Upper lobe of left lung (tissue), 6 donors: ENCODE measurements around the gene CCDC57. TPM values are rescaled to one million over a fixed set of nuclear protein-coding genes. Genes with fewer than 3 reads are reported as not detected.
"Not testable (repeated sequence)": the region's sequence is repeated elsewhere in the genome, so short reads cannot be mapped to it uniquely, and the experiment has no call there.

Source experiments
- ATAC-seq, 2 donors: fragments of 200-7000 bp; cut with Tn5 transposase; one replicate each; pipeline ENCODE4 v1.9.1; 2022; ENCODE audit warnings: mild to moderate bottlenecking in 2 of 2, moderate library complexity in 2 of 2; ENCODE audit not compliant: low FRiP score in 2 of 2
- DNase-seq, 2 donors: peaks; one replicate each; pipeline ENCODE4 v3.0.0-alpha.2; 2019 to 2020
- H3K27ac ChIP-seq, 4 donors: fragments of 200-600 bp; sonication (generic); one replicate each; pipeline ENCODE4 v1.5.1; 2016 to 2019
- H3K27me3 ChIP-seq, 4 donors: fragments of 200-600 bp; sonication (generic); one replicate each; pipeline ENCODE4 v1.5.1; 2017 to 2019
- H3K36me3 ChIP-seq, 4 donors: fragments of 200-600 bp; sonication (generic); one replicate each; pipeline ENCODE4 v1.5.1; 2016 to 2019
- H3K4me1 ChIP-seq, 4 donors: fragments of 200-600 bp; sonication (generic); one replicate each; pipeline ENCODE4 v1.5.1; 2018 to 2019
- H3K4me3 ChIP-seq, 4 donors: fragments of 200-600 bp; sonication (generic); one replicate each; pipeline ENCODE4 v1.5.1; 2017 to 2019; ENCODE audit warnings: mild to moderate bottlenecking in 2 of 4, moderate library complexity in 1 of 4
- H3K9me3 ChIP-seq, 4 donors: fragments of 200-600 bp; sonication (generic); one replicate each; pipeline ENCODE4 v1.5.1; 2018 to 2019
- EP300 ChIP-seq, 4 donors: sonication (generic); formaldehyde crosslinking; IDR thresholded peaks; one replicate each; pipeline ENCODE4 v1.5.1; 2017; ENCODE audit warnings: antibody characterized with exemption in 4 of 4, control low read depth in 2 of 4
- POLR2A ChIP-seq, 4 donors: fragments of 450-650 bp; IDR thresholded peaks; one replicate each; pipeline ENCODE4 v1.5.1; 2016 to 2017; ENCODE audit warnings: antibody characterized with exemption in 4 of 4, mild to moderate bottlenecking in 2 of 4
- POLR2AphosphoS5 ChIP-seq, 2 donors: sonication (generic); formaldehyde crosslinking; IDR thresholded peaks; one replicate each; pipeline ENCODE4 v1.5.1; 2017; ENCODE audit warnings: antibody characterized with exemption in 2 of 2
- WGBS, 2 donors: methylation state at CpG; one replicate each; pipeline ENCODE4 v1.1.5; 2017 to 2018; 5-methylcytosine and 5-hydroxymethylcytosine counted together
- total RNA-seq, 6 donors: library from RNA; depleted of rRNA in 4 of 6; stranded (reverse); fragments of >200 nt in 4 of 6; gene quantifications; one replicate each; pipeline versions ENCODE4 v1.1.0 to v1.2.1, GENCODE V29; 2016 to 2021
- TF ChIP-seq, protein P1 (sequence below), 6 experiments: fragments of 450-650 bp in 4 of 6; fragments of 200-600 bp in 2 of 6; sonication (generic) in 2 of 6; IDR thresholded peaks; one replicate each; pipeline ENCODE4 v1.5.1; 2016 to 2019; ENCODE audit warnings: antibody characterized with exemption in 6 of 6
- donor health status: DM: no; HTN: no; CAD: no; lungs with moderate emphysema.
- donor health status: DM: no; HTN: yes; CAD: no; lungs with severe emphysema.

The CCDC57 gene
- total RNA-seq, 6 donors from 2014 or later = 52.9 to 204 (median 71.8) TPM

GRCh38 chr17:82198092-82198491 is 14.6 kb downstream of the CCDC57 start:
- DNase-seq (no peak), ATAC-seq (no peak)
- no peak overlapping the region for H3K27ac ChIP-seq
- no peak for TF ChIP-seq POLR2A (IDR thresholded peaks at IDR 0.05)
- TF ChIP-seq, protein P1, sequence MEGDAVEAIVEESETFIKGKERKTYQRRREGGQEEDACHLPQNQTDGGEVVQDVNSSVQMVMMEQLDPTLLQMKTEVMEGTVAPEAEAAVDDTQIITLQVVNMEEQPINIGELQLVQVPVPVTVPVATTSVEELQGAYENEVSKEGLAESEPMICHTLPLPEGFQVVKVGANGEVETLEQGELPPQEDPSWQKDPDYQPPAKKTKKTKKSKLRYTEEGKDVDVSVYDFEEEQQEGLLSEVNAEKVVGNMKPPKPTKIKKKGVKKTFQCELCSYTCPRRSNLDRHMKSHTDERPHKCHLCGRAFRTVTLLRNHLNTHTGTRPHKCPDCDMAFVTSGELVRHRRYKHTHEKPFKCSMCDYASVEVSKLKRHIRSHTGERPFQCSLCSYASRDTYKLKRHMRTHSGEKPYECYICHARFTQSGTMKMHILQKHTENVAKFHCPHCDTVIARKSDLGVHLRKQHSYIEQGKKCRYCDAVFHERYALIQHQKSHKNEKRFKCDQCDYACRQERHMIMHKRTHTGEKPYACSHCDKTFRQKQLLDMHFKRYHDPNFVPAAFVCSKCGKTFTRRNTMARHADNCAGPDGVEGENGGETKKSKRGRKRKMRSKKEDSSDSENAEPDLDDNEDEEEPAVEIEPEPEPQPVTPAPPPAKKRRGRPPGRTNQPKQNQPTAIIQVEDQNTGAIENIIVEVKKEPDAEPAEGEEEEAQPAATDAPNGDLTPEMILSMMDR (IDR thresholded peaks at IDR 0.05) = no peak
- TF ChIP-seq EP300 (IDR thresholded peaks at IDR 0.05) = no peak
- no peak for TF ChIP-seq POLR2AphosphoS5 (IDR thresholded peaks at IDR 0.05)
- 88 to 94% methylated on average over 4 of the region's 4 CpGs for WGBS, 2 donors
- no peaks in the 10 kb centered on the region for H3K9me3 ChIP-seq
- no peaks in the 10 kb centered on the region for H3K27me3 ChIP-seq
- H3K4me1 ChIP-seq = peaks cover 0 to 2% (median 0%) of the 10 kb centered on the region in 4 donors
- H3K4me3 ChIP-seq = no peak overlapping the region
- peaks cover 7 to 59% (median 33%) of the 10 kb centered on the region in 4 donors for H3K36me3 ChIP-seq

DNA sequence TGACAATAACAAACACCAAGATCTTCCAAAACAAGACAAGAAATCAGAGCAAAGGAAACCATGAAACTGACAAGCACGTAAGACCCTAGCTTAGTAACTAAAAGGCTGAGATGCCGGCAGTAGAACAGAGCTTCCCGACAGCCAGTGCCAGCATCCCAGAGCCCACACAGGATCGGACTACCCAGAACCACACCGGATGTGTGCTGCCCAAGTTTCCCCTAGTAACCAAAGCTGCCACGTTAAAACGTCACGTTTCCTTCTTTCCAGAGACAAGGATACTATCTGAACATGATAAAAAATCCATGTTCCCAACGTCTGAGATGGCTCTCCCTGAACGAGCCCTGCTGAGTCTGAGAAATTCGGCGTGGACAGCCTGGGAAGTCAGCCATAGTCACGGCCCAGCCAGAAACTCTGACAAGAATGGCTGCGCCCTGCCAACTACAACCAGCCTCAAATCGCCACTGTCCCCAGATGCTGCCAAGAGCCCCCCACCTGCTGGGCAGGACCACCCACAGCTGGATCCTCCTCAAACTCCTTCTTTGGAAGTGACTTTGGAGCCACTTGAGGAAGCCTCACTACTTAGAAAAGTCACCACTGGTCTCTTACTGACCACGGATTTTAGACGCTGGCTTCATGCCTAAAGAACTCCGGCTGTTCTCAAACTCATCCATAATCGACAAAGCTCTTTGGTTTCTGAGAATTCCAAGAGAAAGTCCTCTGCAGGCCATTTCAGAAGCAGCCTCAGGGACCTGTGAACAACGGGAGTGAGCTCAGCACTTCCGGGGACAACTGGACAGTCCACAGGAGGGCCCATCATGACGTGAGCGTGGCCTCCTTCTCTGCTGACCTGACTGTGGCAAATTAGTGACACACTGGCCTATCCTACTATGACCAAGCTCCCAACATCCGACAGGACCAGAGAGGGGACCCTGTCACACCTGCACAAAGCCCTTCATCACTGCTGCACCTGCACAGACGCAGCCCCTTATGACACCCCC is 16.7 kb downstream of the CCDC57 start:
- TF ChIP-seq POLR2AphosphoS5 (IDR thresholded peaks at IDR 0.05) (no peak), EP300 (IDR thresholded peaks at IDR 0.05) (no peak), POLR2A (IDR thresholded peaks at IDR 0.05) (no peak)
- TF ChIP-seq, protein P1 (IDR thresholded peaks at IDR 0.05) = no peak
- ATAC-seq = no peak
- Histone ChIP-seq H3K36me3 (peaks cover 13 to 72% (median 40%) of the 10 kb centered on the region in 4 donors), H3K27me3 (no peaks in the 10 kb centered on the region), H3K9me3 (no peaks in the 10 kb centered on the region), H3K4me1 (peaks cover 0 to 2% (median 0%) of the 10 kb centered on the region in 4 donors), H3K27ac (peak overlapping the region in 1 of 4 donors; percentile 58), H3K4me3 (no peak overlapping the region)
- WGBS, 2 donors = 81 to 90% methylated on average over 19 to 25 of the region's 25 CpGs
- no peak for DNase-seq

- no peak for TF ChIP-seq POLR2AphosphoS5 (IDR thresholded peaks at IDR 0.05)
- no peak for TF ChIP-seq POLR2A (IDR thresholded peaks at IDR 0.05)
- no peak for TF ChIP-seq EP300 (IDR thresholded peaks at IDR 0.05)
- TF ChIP-seq, protein P1 (IDR thresholded peaks at IDR 0.05) = no peak
- Histone ChIP-seq H3K9me3 (no peaks in the 10 kb centered on the region), H3K36me3 (peaks cover 13 to 66% (median 36%) of the 10 kb centered on the region in 4 donors), H3K4me3 (no peak overlapping the region), H3K27me3 (no peaks in the 10 kb centered on the region), H3K27ac (no peak overlapping the region), H3K4me1 (peaks cover 0 to 2% (median 0%) of the 10 kb centered on the region in 4 donors)
- peak in 1 of 2 donors; percentile 63 for DNase-seq
- ATAC-seq = no peak
- WGBS, 2 donors = 96 to 99% methylated on average over 14 to 16 of the region's 16 CpGs
These were observed 17.9 kb downstream of the CCDC57 start for GRCh38 chr17:82194765-82195164.

DNA sequence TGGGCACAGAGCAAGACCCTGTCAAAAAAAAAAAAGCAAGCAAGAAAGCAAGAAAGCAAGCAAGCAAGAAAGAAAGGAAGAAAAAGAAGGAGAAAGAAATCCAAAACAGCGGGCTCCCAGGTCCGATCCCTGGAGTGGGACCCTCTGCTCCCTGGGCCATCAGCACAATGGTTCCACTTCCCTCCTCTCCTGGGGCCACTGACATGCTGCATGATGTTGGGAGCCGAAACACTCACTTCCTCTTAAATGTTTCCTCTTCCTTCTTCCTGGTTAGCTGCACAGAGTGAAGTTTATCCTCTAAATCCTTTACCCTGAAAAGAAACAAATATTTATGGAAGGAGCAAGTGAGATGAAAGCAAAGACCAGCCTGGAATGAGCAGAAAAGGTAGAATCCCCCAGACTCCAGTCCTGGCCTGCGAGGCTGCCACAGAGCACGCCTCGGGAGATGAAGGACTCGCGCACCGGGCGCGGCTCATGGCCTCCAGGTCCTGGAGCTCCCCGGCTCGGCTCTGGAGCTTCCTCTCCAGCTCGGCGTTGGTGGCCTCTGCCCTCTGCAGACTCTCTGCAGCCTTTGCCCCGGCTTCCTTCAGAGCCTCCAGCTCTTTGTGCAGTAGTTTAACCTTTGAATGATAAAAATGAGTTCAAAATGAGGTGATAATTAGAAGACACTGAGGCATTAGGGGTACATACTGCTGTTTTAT is 19.0 kb downstream of the CCDC57 start:
- WGBS, 2 donors = 74 to 85% methylated on average over 16 of the region's 16 CpGs
- peaks cover 13 to 61% (median 34%) of the 10 kb centered on the region in 4 donors for H3K36me3 ChIP-seq

GRCh38 chr17:82193050-82193449 is 19.6 kb downstream of the CCDC57 start:
- H3K27ac ChIP-seq, H3K4me1 ChIP-seq, DNase-seq, H3K9me3 ChIP-seq, H3K27me3 ChIP-seq, H3K4me3 ChIP-seq, ATAC-seq: not testable (repeated sequence)
- WGBS, 2 donors = 83 to 87% methylated on average over 6 of the region's 6 CpGs
- H3K36me3 ChIP-seq = peaks cover 13 to 57% (median 33%) of the 10 kb centered on the region in 4 donors

More for the DNA sequence above, 19.0 kb downstream of the CCDC57 start:
- Histone ChIP-seq H3K27ac (peak overlapping the region in 2 of 4 donors; percentile 18 to 27), H3K27me3 (no peaks in the 10 kb centered on the region), H3K9me3 (no peaks in the 10 kb centered on the region), H3K4me3 (peak overlapping the region in 2 of 4 donors; percentile 13 to 26), H3K4me1 (peaks cover 0 to 2% (median 0%) of the 10 kb centered on the region in 4 donors)
- TF ChIP-seq, protein P1 (IDR thresholded peaks at IDR 0.05) = no peak
- TF ChIP-seq POLR2AphosphoS5 (IDR thresholded peaks at IDR 0.05) (no peak), EP300 (IDR thresholded peaks at IDR 0.05) (no peak), POLR2A (IDR thresholded peaks at IDR 0.05) (no peak)
- peak in 1 of 2 donors; percentile 83 for DNase-seq
- ATAC-seq = peak in 1 of 2 donors; percentile 81
